Neural cell (in vitro differentiated cells): Measurements from ENCODE around the gene SPRR1B. TPM values are rescaled to one million over a fixed set of nuclear protein-coding genes. Genes with fewer than 3 reads are reported as not detected.

ENCODE experiments used
- H2AFZ ChIP-seq: fragments of 200-600, 300-800 bp; sonication (generic), shearing (Covaris generic); 2 replicates; pipeline ENCODE4 v1.6.0; 2014; ENCODE audit warnings: low read depth, mild to moderate bottlenecking, antibody characterized with exemption, low read length, moderate library complexity
- H3F3A ChIP-seq: fragments of 200-600 bp; shearing (Covaris generic); 2 replicates; pipeline ENCODE4 v1.6.1; 2016; ENCODE audit warnings: mild to moderate bottlenecking, moderate library complexity, mixed read lengths, antibody characterized with exemption, low read length; ENCODE audit not compliant: insufficient read depth, poor library complexity, severe bottlenecking
- H3K27ac ChIP-seq: fragments of 200-600, 300-800 bp; sonication (generic), shearing (Covaris generic); 2 replicates; pipeline ENCODE4 v1.5.1; 2014; ENCODE audit warnings: mild to moderate bottlenecking, low read length, moderate library complexity
- H3K27me3 ChIP-seq: fragments of 300-800, 200-600 bp; sonication (generic), shearing (Covaris generic); 2 replicates; pipeline ENCODE4 v1.6.0; 2014; ENCODE audit warnings: mild to moderate bottlenecking, low read depth, low read length, moderate library complexity; ENCODE audit not compliant: insufficient read depth
- H3K36me3 ChIP-seq: fragments of 300-800, 200-600 bp; sonication (generic), shearing (Covaris generic); 2 replicates; pipeline ENCODE4 v1.5.1; 2014; ENCODE audit warnings: mild to moderate bottlenecking, antibody characterized with exemption, low read length, moderate library complexity; ENCODE audit not compliant: insufficient read depth
- H3K4me2 ChIP-seq: fragments of 300-800, 200-600 bp; sonication (generic), shearing (Covaris generic); 2 replicates; pipeline ENCODE4 v1.6.0; 2014; ENCODE audit warnings: mild to moderate bottlenecking, low read length
- H3K4me3 ChIP-seq: fragments of 300-800, 200-600 bp; sonication (generic), shearing (Covaris generic); 2 replicates; pipeline ENCODE4 v1.5.1; 2014; ENCODE audit warnings: mild to moderate bottlenecking, low read length, moderate library complexity
- H3K79me2 ChIP-seq: fragments of 200-600 bp; shearing (Covaris generic); replicated peaks from 2 replicates; pipeline ENCODE4 v1.6.0; 2014; ENCODE audit warnings: mild to moderate bottlenecking, low read length, moderate library complexity; ENCODE audit not compliant: insufficient read depth
- H3K9ac ChIP-seq: fragments of 300-800, 200-600 bp; sonication (generic), shearing (Covaris generic); 2 replicates; pipeline ENCODE4 v1.6.1; 2016; ENCODE audit warnings: mild to moderate bottlenecking, low read length, mixed read lengths
- H3K9me2 ChIP-seq: fragments of 200-600 bp; shearing (Covaris generic); 2 replicates; pipeline ENCODE4 v1.6.1; 2016; ENCODE audit warnings: mild to moderate bottlenecking, low read length, mixed read lengths; ENCODE audit not compliant: insufficient read depth
- H3K9me3 ChIP-seq: fragments of 200-600, 300-800 bp; sonication (generic), shearing (Covaris generic); 2 replicates; pipeline ENCODE4 v1.6.1; 2016; ENCODE audit warnings: mild to moderate bottlenecking, mixed run types, low read length, moderate library complexity, mixed read lengths
- H4K20me1 ChIP-seq: fragments of 200-600 bp; shearing (Covaris generic); 2 replicates; pipeline ENCODE4 v1.6.1; 2016; ENCODE audit warnings: mild to moderate bottlenecking, mixed run types; ENCODE audit not compliant: insufficient read depth
- CTCF ChIP-seq: fragments of 450-650 bp; IDR thresholded peaks from 2 replicates; pipeline ENCODE4 v1.5.1; 2014; ENCODE audit warnings: antibody characterized with exemption, mild to moderate bottlenecking, moderate library complexity; ENCODE audit not compliant: poor library complexity, severe bottlenecking
- EP300 ChIP-seq: fragments of 450-650 bp; conservative IDR thresholded peaks from 2 replicates; pipeline ENCODE4 v1.6.1; 2014; ENCODE audit warnings: antibody characterized with exemption, mild to moderate bottlenecking, moderate library complexity; ENCODE audit not compliant: poor library complexity, severe bottlenecking
- EZH2 ChIP-seq: fragments of 200-600, 300-800 bp; shearing (Covaris generic), sonication (generic); IDR thresholded peaks from 2 replicates; pipeline ENCODE4 v1.6.1; 2014; ENCODE audit warnings: antibody characterized with exemption, low read length, borderline replicate concordance, mild to moderate bottlenecking; ENCODE audit not compliant: insufficient read depth, poor library complexity, severe bottlenecking
- MXI1 ChIP-seq: fragments of 450-650 bp; conservative IDR thresholded peaks from 2 replicates; pipeline ENCODE4 v1.6.1; 2014; ENCODE audit warnings: antibody characterized with exemption, mild to moderate bottlenecking; ENCODE audit not compliant: poor library complexity, severe bottlenecking
- POLR2AphosphoS5 ChIP-seq: IDR thresholded peaks from 2 replicates; pipeline ENCODE4 v1.6.1; 2012
- RAD21 ChIP-seq: fragments of 450-650 bp; conservative IDR thresholded peaks from 2 replicates; pipeline ENCODE4 v1.6.1; 2014; ENCODE audit warnings: antibody characterized with exemption, mild to moderate bottlenecking, moderate library complexity
- SMC3 ChIP-seq: fragments of 450-650 bp; conservative IDR thresholded peaks from 2 replicates; pipeline ENCODE4 v1.6.1; 2014; ENCODE audit warnings: antibody characterized with exemption, mild to moderate bottlenecking, moderate library complexity; ENCODE audit not compliant: poor library complexity
- TAF1 ChIP-seq: IDR thresholded peaks from 2 replicates; pipeline ENCODE4 v1.6.1; 2012; ENCODE audit warnings: low read depth
- polyA plus RNA-seq: library from polyadenylated mRNA; depleted of rRNA; stranded (reverse); fragments of >200 nt; gene quantifications from 2 replicates; pipeline ENCODE4 v1.2.3, GENCODE V29; 2014
- TF ChIP-seq, protein P1 (sequence below): IDR thresholded peaks from 2 replicates; pipeline ENCODE4 v1.6.1; 2012; ENCODE audit warnings: borderline replicate concordance

Gene SPRR1B
- polyA plus RNA-seq, 1 donor from 2014 or later: not detected

DNA sequence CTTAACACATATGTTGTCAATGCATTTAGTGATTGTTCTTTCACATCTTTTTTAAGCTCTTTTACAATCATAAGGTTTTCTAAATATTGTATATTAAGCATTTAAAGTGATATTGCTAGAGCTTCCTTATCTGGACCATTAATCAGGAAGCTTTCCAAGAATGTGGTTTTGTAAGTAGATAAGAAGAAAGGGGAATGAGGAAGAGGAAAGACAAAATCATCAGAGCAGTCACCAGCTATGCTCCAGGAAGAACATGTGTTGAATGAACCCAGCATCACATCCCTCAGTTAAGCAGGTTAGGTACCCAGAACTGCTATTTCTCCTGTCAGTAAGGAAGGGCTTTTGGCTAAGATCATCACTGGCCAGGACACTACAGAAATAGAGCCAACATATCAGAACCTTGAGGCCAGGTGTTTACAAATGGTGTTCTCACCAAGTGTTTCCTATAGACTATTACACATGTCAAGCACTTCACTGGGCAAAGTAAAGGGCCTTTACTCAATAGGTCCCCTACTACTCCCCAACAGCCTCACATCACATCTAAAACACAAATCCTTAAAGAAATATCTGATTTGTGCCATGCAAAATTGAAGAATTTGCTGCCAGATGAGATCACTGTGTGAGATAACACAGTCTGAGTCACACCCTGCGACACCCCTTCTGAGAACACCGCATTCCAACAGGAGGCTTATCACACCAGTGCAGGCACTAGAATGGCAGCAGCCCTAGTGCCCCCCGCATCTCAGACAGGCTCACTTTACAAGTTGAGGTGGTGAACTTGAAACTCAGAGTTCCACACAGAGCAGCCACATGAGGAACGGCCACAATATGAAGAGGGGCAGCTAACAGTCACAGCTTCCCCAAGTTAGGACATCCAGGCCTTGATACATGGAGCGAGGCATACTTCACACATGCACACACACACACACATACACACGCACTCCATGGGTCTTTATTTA is 28.1 kb downstream of the SPRR1B start:
- Histone ChIP-seq H3K9me3 (no peaks in the 10 kb centered on the region), H2AFZ (no peak overlapping the region), H3K9ac (no peak overlapping the region), H4K20me1 (no peaks in the 10 kb centered on the region), H3K79me2 (no peaks in the 10 kb centered on the region), H3K9me2 (no peaks in the 10 kb centered on the region), H3K4me2 (no peak overlapping the region), H3F3A (no peaks in the 10 kb centered on the region), H3K36me3 (no peaks in the 10 kb centered on the region), H3K4me3 (no peak overlapping the region), H3K27me3 (no peaks in the 10 kb centered on the region), H3K27ac (no peak overlapping the region)
- TF ChIP-seq POLR2AphosphoS5: no peak
- TF ChIP-seq EP300: no peak
- TF ChIP-seq CTCF: no peak
- no peak for TF ChIP-seq EZH2
- no peak for TF ChIP-seq MXI1
- no peak for TF ChIP-seq SMC3
- no peak for TF ChIP-seq RAD21
- TF ChIP-seq TAF1: no peak
- TF ChIP-seq, protein P1, sequence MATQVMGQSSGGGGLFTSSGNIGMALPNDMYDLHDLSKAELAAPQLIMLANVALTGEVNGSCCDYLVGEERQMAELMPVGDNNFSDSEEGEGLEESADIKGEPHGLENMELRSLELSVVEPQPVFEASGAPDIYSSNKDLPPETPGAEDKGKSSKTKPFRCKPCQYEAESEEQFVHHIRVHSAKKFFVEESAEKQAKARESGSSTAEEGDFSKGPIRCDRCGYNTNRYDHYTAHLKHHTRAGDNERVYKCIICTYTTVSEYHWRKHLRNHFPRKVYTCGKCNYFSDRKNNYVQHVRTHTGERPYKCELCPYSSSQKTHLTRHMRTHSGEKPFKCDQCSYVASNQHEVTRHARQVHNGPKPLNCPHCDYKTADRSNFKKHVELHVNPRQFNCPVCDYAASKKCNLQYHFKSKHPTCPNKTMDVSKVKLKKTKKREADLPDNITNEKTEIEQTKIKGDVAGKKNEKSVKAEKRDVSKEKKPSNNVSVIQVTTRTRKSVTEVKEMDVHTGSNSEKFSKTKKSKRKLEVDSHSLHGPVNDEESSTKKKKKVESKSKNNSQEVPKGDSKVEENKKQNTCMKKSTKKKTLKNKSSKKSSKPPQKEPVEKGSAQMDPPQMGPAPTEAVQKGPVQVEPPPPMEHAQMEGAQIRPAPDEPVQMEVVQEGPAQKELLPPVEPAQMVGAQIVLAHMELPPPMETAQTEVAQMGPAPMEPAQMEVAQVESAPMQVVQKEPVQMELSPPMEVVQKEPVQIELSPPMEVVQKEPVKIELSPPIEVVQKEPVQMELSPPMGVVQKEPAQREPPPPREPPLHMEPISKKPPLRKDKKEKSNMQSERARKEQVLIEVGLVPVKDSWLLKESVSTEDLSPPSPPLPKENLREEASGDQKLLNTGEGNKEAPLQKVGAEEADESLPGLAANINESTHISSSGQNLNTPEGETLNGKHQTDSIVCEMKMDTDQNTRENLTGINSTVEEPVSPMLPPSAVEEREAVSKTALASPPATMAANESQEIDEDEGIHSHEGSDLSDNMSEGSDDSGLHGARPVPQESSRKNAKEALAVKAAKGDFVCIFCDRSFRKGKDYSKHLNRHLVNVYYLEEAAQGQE: no peak

- no peaks in the 10 kb centered on the region for H4K20me1 ChIP-seq
- no peak overlapping the region for H3K4me3 ChIP-seq
- H3K9ac ChIP-seq: no peak overlapping the region
- H3K27ac ChIP-seq: no peak overlapping the region
- H3K79me2 ChIP-seq: no peaks in the 10 kb centered on the region
- TF ChIP-seq MXI1 (no peak), TAF1 (no peak), POLR2AphosphoS5 (no peak), RAD21 (no peak), CTCF (no peak), SMC3 (no peak), EP300 (no peak), EZH2 (no peak)
- TF ChIP-seq, protein P1: no peak
- no peaks in the 10 kb centered on the region for H3K9me2 ChIP-seq
- H3K9me3 ChIP-seq: no peaks in the 10 kb centered on the region
- no peak overlapping the region for H2AFZ ChIP-seq
- H3K36me3 ChIP-seq: no peaks in the 10 kb centered on the region
- no peak overlapping the region for H3K4me2 ChIP-seq
- H3F3A ChIP-seq: no peaks in the 10 kb centered on the region
- no peaks in the 10 kb centered on the region for H3K27me3 ChIP-seq
Measured at GRCh38 chr1:153070243-153070642, 39.2 kb downstream of the SPRR1B start.
